HG03571 (cell line): ENCODE data around the gene SHANK3.
"Not testable (repeated sequence)": the region's sequence is repeated elsewhere in the genome, so short reads cannot be mapped to it uniquely, and the experiment has no call there.

ENCODE experiments used
- ATAC-seq: cut with Tn5 transposase; IDR thresholded peaks from one replicate; pipeline ENCODE4 v1.9.1; 2021; ENCODE audit not compliant: unreplicated experiment

Gene SHANK3

GRCh38 chr22:50653256-50653655 lies 19.4 kb upstream of the SHANK3 start:
- no peak for ATAC-seq

- ATAC-seq: not testable (repeated sequence)
Observed at GRCh38 chr22:50654664-50655063, 18.0 kb upstream of the SHANK3 start.

- ATAC-seq: no peak
Observed at GRCh38 chr22:50656122-50657070, 16.2 kb upstream of the SHANK3 start.

- no peak for ATAC-seq
Observed at GRCh38 chr22:50657925-50658324, 14.7 kb upstream of the SHANK3 start.

- ATAC-seq: not testable (repeated sequence)
Observed at GRCh38 chr22:50659711-50660110, 12.9 kb upstream of the SHANK3 start.

GRCh38 chr22:50660306-50660705 lies 12.3 kb upstream of the SHANK3 start:
- no peak for ATAC-seq

- ATAC-seq: no peak
Observed at GRCh38 chr22:50665212-50665611, 7.4 kb upstream of the SHANK3 start.

GRCh38 chr22:50665738-50666137 lies 6.9 kb upstream of the SHANK3 start:
- no peak for ATAC-seq

GRCh38 chr22:50670513-50670912 lies 2.1 kb upstream of the SHANK3 start:
- ATAC-seq: no peak

- ATAC-seq: no peak
Observed at GRCh38 chr22:50670914-50671538, 1.6 kb upstream of the SHANK3 start.

- ATAC-seq: no peak
Observed at GRCh38 chr22:50671641-50672040, 982 bp upstream of the SHANK3 start.

GRCh38 chr22:50672041-50672440 lies 582 bp upstream of the SHANK3 start:
- ATAC-seq: no peak

GRCh38 chr22:50673231-50674129 lies 857 bp downstream of the SHANK3 start:
- ATAC-seq: no peak

- ATAC-seq: no peak
Observed at GRCh38 chr22:50674130-50674500, 1.5 kb downstream of the SHANK3 start.

GRCh38 chr22:50674606-50675552 lies 2.3 kb downstream of the SHANK3 start:
- ATAC-seq: no peak

- no peak for ATAC-seq
Observed at GRCh38 chr22:50675553-50676179, 3.0 kb downstream of the SHANK3 start.

- no peak for ATAC-seq
Observed at GRCh38 chr22:50676180-50676636, 3.6 kb downstream of the SHANK3 start.

GRCh38 chr22:50676661-50677492 lies 4.3 kb downstream of the SHANK3 start:
- ATAC-seq: no peak
